ENCODE results near the gene MEIS1.

MEIS1 gene

DNA sequence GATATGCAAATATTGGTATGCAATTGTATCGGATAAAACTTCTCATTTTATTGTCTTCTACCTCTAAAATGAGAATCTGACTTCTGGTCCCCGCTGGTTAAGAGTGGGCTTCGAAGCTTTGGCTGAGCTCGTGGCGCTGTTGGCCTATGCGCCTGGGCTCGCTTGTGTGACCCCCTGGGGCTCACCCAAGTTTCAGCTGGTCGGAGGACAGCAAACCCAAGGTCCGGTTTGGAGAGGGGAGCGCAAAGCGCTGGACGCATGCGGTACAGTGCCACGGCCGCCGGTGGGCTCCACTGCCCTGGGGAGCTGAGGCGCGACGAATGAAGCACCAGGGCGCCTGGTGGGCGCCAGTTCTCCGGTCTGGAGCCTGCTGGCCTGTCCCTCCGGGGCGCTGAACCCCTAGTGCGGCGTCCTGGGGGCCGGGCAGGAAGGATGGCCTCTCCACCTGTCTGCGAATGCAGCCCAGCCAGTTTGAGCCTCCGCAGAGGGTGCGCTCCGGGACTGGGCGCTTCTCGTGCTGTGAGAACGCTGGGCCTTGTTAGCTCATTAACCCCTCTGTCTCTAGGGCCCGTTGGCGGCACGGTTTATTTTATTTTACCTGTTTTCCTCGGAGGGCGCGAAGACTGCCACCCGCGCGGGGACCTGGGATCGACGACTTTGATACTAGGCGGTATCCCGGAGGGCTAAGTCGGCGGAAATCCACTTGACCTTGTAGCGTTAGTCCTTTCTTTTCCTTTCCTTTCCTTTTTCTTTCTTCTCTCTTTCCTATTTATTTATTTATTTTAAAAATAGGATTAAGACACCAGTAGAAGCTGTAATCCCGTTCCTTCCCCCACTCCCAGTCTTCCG lies 10.4 kb downstream of the MEIS1 start:
- Histone ChIP-seq H3K9me3 (ENCODE audit: control insufficient read depth, insufficient read depth, low read length) (no peaks in the 10 kb centered on the region), H3K36me3 (ENCODE audit: control insufficient read depth, insufficient read depth, low read length) (no peaks in the 10 kb centered on the region), H3K4me3 (ENCODE audit: low read length) (no peak overlapping the region; the same call in 1 of the 2 replicates), H3K27ac (ENCODE audit: low read length) (no peak overlapping the region), H3K4me1 (ENCODE audit: control insufficient read depth, insufficient read depth, low read length) (peaks cover 7% of the 10 kb centered on the region), H3K27me3 (ENCODE audit: control insufficient read depth, insufficient read depth, low read length) (peaks cover 49% of the 10 kb centered on the region)
- no CpG with 5 or more reads among the region's 52 CpGs for WGBS (ENCODE audit: insufficient coverage, insufficient read length)
- no peak for DNase-seq (ENCODE audit: low read depth, low spot score)

DNA sequence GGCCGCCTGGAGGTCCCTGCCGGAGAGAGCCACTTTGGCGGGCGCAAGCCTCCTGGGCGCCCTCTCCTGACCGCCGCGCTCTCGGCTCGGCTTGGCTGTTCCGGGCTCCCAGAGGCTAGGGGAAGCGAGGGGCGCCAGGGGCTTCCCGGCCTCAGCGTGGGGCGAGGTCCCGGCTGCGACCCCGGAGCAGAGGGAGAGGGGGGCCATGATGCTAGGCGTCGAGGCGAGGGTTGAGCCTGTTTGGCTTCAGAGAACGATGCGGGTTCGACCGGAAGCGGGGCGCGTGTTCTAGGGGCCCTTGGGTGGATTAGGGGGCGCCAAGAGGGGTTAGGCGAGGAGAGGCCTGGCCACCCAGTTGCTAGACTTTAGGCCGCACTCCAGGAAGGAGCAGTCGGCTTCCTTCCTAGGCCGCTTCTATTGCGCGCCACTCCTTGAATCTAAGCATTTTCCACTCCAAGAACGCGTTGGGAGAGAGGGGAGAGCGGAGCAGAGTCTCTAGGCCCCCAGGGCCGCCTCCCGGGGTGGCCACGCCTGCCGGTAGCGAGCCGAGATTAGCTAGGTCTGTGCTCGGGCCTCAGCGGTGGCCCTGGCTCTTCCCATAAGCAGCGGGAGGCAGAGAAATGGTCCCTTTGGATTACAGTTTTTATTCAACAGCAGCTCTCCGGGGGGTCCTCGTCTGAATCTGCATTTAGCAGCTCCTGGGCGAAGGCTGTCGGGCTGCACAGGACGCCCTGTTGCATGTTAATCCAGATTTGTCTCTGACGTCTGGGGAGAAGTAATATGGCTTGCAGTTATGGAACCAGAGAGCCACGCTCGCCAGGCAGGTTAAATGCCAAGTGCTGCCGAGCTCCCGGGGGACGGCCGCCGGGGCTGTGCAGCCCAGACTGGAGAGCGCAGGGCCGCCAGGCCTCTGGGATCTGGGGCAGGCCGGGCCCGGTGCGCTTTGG lies 11.3 kb downstream of the MEIS1 start:
- DNase-seq (ENCODE audit: low read depth, low spot score), result no peak
- peak overlapping the region; percentile 29; the same call in 1 of the 2 replicates for H3K4me3 ChIP-seq (ENCODE audit: low read length)
- H3K36me3 ChIP-seq (ENCODE audit: control insufficient read depth, insufficient read depth, low read length), result no peaks in the 10 kb centered on the region
- no CpG with 5 or more reads among the region's 66 CpGs for WGBS (ENCODE audit: insufficient coverage, insufficient read length)
- H3K27ac ChIP-seq (ENCODE audit: low read length), result no peak overlapping the region
- peaks cover 41% of the 10 kb centered on the region for H3K27me3 ChIP-seq (ENCODE audit: control insufficient read depth, insufficient read depth, low read length)
- peaks cover 5% of the 10 kb centered on the region for H3K4me1 ChIP-seq (ENCODE audit: control insufficient read depth, insufficient read depth, low read length)
- no peaks in the 10 kb centered on the region for H3K9me3 ChIP-seq (ENCODE audit: control insufficient read depth, insufficient read depth, low read length)

DNA sequence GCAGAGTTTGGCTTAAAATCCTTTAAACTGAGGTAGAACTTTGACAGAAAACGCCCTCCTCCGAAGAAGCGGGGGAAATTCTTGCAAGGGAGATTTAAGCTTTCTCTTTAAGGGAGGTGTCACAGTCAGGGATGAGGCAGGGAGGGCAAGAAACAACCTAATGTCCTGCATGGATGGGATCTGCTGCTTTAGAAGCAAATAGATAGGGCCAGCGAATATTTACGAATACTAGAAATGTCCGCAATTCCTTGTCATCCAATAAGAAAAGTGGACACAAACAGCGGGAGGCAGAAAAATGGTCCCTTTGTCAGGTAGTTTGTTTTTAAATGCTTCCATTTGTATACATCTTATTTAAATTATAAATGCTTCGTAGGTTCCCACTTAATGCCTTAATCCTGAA lies 12.0 kb downstream of the MEIS1 start:
- WGBS (ENCODE audit: insufficient coverage, insufficient read length), result no CpG with 5 or more reads among the region's 8 CpGs
- Histone ChIP-seq H3K4me1 (ENCODE audit: control insufficient read depth, insufficient read depth, low read length) (peaks cover 5% of the 10 kb centered on the region), H3K27me3 (ENCODE audit: control insufficient read depth, insufficient read depth, low read length) (peaks cover 34% of the 10 kb centered on the region)

GRCh38 chr2:66447677-66448076 lies 12.8 kb downstream of the MEIS1 start:
- Histone ChIP-seq H3K4me1 (ENCODE audit: control insufficient read depth, insufficient read depth, low read length) (peaks cover 5% of the 10 kb centered on the region), H3K4me3 (ENCODE audit: low read length) (no peak overlapping the region), H3K27me3 (ENCODE audit: control insufficient read depth, insufficient read depth, low read length) (peaks cover 31% of the 10 kb centered on the region), H3K27ac (ENCODE audit: low read length) (no peak overlapping the region), H3K36me3 (ENCODE audit: control insufficient read depth, insufficient read depth, low read length) (no peaks in the 10 kb centered on the region), H3K9me3 (ENCODE audit: control insufficient read depth, insufficient read depth, low read length) (no peaks in the 10 kb centered on the region)
- WGBS (ENCODE audit: insufficient coverage, insufficient read length), result no CpG with 5 or more reads among the region's 2 CpGs
- DNase-seq (ENCODE audit: low read depth, low spot score), result no peak

More for the DNA sequence above, 12.0 kb downstream of the MEIS1 start:
- H3K36me3 ChIP-seq (ENCODE audit: control insufficient read depth, insufficient read depth, low read length), result no peaks in the 10 kb centered on the region
- no peak overlapping the region for H3K27ac ChIP-seq (ENCODE audit: low read length)
- no peak overlapping the region for H3K4me3 ChIP-seq (ENCODE audit: low read length)
- H3K9me3 ChIP-seq (ENCODE audit: control insufficient read depth, insufficient read depth, low read length), result no peaks in the 10 kb centered on the region
- no peak for DNase-seq (ENCODE audit: low read depth, low spot score)

GRCh38 chr2:66448136-66448991 lies 13.4 kb downstream of the MEIS1 start:
- peaks cover 5% of the 10 kb centered on the region for H3K4me1 ChIP-seq (ENCODE audit: control insufficient read depth, insufficient read depth, low read length)
- no peak overlapping the region for H3K27ac ChIP-seq (ENCODE audit: low read length)
- H3K27me3 ChIP-seq (ENCODE audit: control insufficient read depth, insufficient read depth, low read length), result peaks cover 24% of the 10 kb centered on the region
- no CpG with 5 or more reads among the region's 3 CpGs for WGBS (ENCODE audit: insufficient coverage, insufficient read length)
- H3K4me3 ChIP-seq (ENCODE audit: low read length), result no peak overlapping the region
- no peak for DNase-seq (ENCODE audit: low read depth, low spot score)
- H3K36me3 ChIP-seq (ENCODE audit: control insufficient read depth, insufficient read depth, low read length), result no peaks in the 10 kb centered on the region
- no peaks in the 10 kb centered on the region for H3K9me3 ChIP-seq (ENCODE audit: control insufficient read depth, insufficient read depth, low read length)

DNA sequence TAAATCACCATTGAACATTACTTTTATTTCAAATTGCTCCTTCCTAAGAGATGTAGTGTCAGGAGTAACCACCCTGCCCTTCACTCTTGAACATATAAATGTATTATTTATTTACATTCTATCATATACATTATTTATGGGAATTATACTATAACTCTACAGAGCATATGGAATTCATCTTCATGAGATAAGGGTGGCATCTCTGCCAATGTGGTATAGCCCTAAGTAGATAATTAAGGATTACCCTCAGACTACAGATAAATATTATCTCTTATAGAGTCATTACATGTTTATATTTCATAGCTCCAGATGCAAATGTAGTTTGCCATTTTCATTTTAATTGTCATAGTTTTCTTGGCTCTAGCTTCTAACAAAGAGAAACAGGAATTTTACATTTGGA lies 17.3 kb downstream of the MEIS1 start:
- Histone ChIP-seq H3K36me3 (ENCODE audit: control insufficient read depth, insufficient read depth, low read length) (no peaks in the 10 kb centered on the region), H3K9me3 (ENCODE audit: control insufficient read depth, insufficient read depth, low read length) (no peaks in the 10 kb centered on the region), H3K27ac (ENCODE audit: low read length) (no peak overlapping the region), H3K4me1 (ENCODE audit: control insufficient read depth, insufficient read depth, low read length) (no peaks in the 10 kb centered on the region), H3K4me3 (ENCODE audit: low read length) (no peak overlapping the region), H3K27me3 (ENCODE audit: control insufficient read depth, insufficient read depth, low read length) (no peaks in the 10 kb centered on the region)
- DNase-seq (ENCODE audit: low read depth, low spot score), result no peak

GRCh38 chr2:66452917-66453316 lies 18.0 kb downstream of the MEIS1 start:
- Histone ChIP-seq H3K27ac (ENCODE audit: low read length) (no peak overlapping the region), H3K4me1 (ENCODE audit: control insufficient read depth, insufficient read depth, low read length) (no peaks in the 10 kb centered on the region), H3K27me3 (ENCODE audit: control insufficient read depth, insufficient read depth, low read length) (no peaks in the 10 kb centered on the region), H3K4me3 (ENCODE audit: low read length) (no peak overlapping the region), H3K9me3 (ENCODE audit: control insufficient read depth, insufficient read depth, low read length) (no peaks in the 10 kb centered on the region), H3K36me3 (ENCODE audit: control insufficient read depth, insufficient read depth, low read length) (no peaks in the 10 kb centered on the region)
- WGBS (ENCODE audit: insufficient coverage, insufficient read length), result no CpG with 5 or more reads among the region's 2 CpGs
- no peak for DNase-seq (ENCODE audit: low read depth, low spot score)

DNA sequence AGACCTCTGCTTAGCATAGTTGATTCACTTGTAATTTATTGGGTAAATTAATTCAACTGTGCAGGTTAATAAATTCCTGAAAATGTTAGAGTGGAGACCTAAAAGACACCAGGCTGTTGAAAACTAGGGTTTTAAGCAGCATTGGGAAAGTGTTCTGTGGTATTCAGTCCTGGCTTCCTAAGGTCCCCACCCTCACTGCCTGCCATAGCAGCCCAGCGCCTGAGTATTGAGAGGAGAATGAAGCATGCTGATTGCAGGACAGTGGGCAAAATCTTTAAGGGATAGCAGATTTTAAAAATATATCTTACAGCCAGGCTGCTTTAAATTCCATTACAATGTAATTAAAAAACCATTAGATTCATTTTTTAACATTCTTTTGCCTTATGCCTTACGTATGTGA lies 20.6 kb downstream of the MEIS1 start:
- no CpG with 5 or more reads among the region's 2 CpGs for WGBS (ENCODE audit: insufficient coverage, insufficient read length)
- Histone ChIP-seq H3K4me1 (ENCODE audit: control insufficient read depth, insufficient read depth, low read length) (no peaks in the 10 kb centered on the region), H3K27me3 (ENCODE audit: control insufficient read depth, insufficient read depth, low read length) (no peaks in the 10 kb centered on the region), H3K27ac (ENCODE audit: low read length) (no peak overlapping the region), H3K9me3 (ENCODE audit: control insufficient read depth, insufficient read depth, low read length) (no peaks in the 10 kb centered on the region), H3K4me3 (ENCODE audit: low read length) (no peak overlapping the region), H3K36me3 (ENCODE audit: control insufficient read depth, insufficient read depth, low read length) (no peaks in the 10 kb centered on the region)
- no peak for DNase-seq (ENCODE audit: low read depth, low spot score)

- Histone ChIP-seq H3K4me3 (ENCODE audit: low read length) (no peak overlapping the region), H3K9me3 (ENCODE audit: control insufficient read depth, insufficient read depth, low read length) (no peaks in the 10 kb centered on the region), H3K4me1 (ENCODE audit: control insufficient read depth, insufficient read depth, low read length) (no peaks in the 10 kb centered on the region), H3K27me3 (ENCODE audit: control insufficient read depth, insufficient read depth, low read length) (no peaks in the 10 kb centered on the region), H3K36me3 (ENCODE audit: control insufficient read depth, insufficient read depth, low read length) (no peaks in the 10 kb centered on the region), H3K27ac (ENCODE audit: low read length) (no peak overlapping the region)
- no peak for DNase-seq (ENCODE audit: low read depth, low spot score)
- no CpG with 5 or more reads among the region's 7 CpGs for WGBS (ENCODE audit: insufficient coverage, insufficient read length)
Measured at GRCh38 chr2:66456183-66457041, 21.5 kb downstream of the MEIS1 start.

All from iPS DF 6.9 (cell line).